GM18951 (cell line): ENCODE measurements around the gene UBE2I.

Experiments
- POLR2A ChIP-seq: IDR thresholded peaks from 4 replicates; pipeline ENCODE4 v1.6.1; 2011; ENCODE audit warnings: mild to moderate bottlenecking; ENCODE audit not compliant: insufficient read length, insufficient read depth; ENCODE audit errors: extremely low read depth
- in situ Hi-C: fragments of 300-500 bp; cut with MboI; formaldehyde crosslinking; loops from one replicate; pipeline ENCODE4 v1.12.0; 2022; ENCODE audit warnings: low sequenced_read_pairs, mixed read lengths, inconsistent platforms; ENCODE audit not compliant: unreplicated experiment

The UBE2I gene

DNA sequence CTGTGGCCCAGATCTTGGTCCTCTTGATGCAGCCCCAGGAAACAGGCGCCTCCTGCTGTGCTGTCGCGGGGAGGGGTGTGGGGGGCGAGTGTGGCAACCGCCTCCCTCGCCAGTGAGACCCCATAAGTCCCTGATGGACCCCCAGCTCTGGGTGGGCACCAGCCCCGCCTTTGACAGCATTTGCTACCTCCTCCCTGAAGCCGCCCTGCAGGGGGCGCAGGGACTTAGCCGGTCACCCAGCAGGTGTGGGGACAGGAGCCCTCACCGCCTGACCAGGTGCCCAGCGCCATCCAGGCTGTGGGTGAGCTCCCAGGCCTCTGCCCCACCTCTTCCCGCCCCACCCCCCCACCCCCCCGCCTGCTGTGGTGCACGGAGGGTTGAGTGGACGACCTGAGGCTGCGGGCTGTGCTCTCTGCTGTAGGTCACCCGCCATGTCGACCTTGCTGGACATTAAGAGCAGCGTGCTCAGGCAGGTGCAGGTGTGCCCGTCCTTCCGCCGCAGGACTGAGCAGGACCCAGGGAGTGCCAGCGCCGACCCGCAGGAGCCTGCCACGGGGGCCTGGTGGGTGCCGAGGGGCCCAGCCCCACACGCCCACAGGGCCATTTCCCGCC is 28.8 kb downstream of the UBE2I start:
- in situ Hi-C loops = no loop called here
- TF ChIP-seq POLR2A = no peak

DNA sequence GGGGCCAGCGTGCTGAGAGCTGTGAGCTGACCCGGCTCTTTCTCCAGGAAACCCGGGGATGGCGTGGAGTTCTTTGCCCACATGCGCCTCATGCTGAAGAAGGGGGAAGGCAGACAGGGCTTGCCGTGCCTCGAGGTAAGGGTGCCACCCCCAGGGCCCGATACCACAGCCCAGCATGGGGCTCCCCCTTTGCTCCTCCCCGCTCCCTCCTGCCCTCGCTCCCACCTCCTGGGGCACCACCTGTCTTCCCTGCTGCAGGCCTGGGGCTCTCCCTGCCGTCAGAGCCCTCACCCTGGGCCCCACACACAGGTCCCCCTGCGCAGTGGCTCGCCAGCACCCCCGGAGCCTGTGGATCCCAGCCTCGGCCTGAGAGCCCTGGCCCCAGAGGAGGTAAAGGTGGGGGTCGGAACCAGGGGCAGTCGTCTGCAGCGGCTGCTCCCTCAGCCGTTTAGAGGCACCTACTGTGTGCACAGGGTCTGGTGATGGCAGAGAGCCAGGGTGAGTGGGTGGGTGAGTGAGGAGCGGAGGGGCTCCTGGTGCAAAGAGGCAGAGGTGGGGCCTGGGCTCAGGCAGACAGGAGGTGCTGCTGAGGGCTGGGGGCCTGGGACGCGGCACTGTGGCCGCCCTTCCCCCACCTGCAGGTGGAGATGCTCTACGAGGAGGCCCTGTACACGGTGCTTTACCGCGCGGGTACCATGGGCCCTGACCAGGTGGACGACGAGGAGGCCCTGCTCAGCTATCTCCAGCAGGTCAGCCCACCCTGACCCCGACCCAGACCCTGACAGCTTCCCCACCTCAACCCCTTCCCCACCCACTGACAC is 29.6 kb downstream of the UBE2I start:
- no peak for TF ChIP-seq POLR2A
- in situ Hi-C loops = no loop called here

- TF ChIP-seq POLR2A = no peak
- in situ Hi-C loops = no loop called here
Measured at GRCh38 chr16:1340730-1341494, 31.5 kb downstream of the UBE2I start.

- in situ Hi-C loops = no loop called here
- no peak for TF ChIP-seq POLR2A
Measured at GRCh38 chr16:1341495-1342420, 32.3 kb downstream of the UBE2I start.

GRCh38 chr16:1342526-1343427 is 33.3 kb downstream of the UBE2I start:
- in situ Hi-C loops = no loop called here
- TF ChIP-seq POLR2A = peak; percentile 23

GRCh38 chr16:1343428-1344242 is 34.2 kb downstream of the UBE2I start:
- in situ Hi-C loops = no loop called here
- TF ChIP-seq POLR2A = no peak

- in situ Hi-C loops = no loop called here
- TF ChIP-seq POLR2A = no peak
Measured at GRCh38 chr16:1344499-1344898, 35.1 kb downstream of the UBE2I start.

GRCh38 chr16:1345087-1345486 is 35.7 kb downstream of the UBE2I start:
- in situ Hi-C loops = no loop called here
- no peak for TF ChIP-seq POLR2A

DNA sequence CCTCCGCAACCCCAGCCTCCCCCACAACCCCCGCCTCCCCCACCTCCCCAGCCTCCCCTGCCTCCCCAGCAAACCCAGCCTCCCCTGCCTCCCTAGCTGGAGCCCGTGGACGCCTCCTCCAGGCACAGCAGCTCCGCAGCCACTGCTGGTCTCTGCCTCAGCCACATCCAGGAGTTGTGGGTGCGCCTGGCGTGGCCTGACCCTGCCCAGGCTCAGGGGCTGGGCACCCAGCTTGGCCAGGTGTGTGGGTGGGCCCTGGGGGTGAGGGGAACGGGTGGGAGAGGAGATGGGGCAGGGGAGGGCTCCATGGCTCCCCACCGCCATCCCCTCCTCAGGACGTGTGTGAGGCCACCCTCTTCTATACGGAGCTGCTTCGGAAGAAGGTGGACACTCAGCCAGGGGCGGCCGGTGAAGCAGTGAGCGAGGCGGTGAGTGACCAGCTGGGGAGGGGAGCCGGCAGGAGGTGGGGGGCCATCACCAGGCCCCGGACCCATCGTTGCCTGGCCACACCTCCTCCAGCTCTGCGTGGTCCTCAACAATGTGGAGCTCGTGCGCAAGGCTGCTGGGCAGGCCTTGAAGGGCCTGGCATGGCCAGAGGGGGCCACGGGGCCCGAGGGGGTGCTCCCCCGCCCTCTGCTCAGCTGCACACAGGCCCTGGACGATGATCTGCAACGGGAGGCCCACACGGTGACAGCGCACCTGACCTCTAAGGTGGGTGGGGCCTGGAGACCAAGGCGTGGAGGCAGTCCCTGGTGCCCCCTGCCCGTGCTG is 36.4 kb downstream of the UBE2I start:
- in situ Hi-C loops = no loop called here
- peak; percentile 18 for TF ChIP-seq POLR2A
